Activated T-helper 1 cell treated with anti-CD3 and anti-CD28 coated beads, Interleukin-12 subunit alpha, Interleukin-12 subunit beta, Interleukin-2, Interleukin-4 antibody, amounts not matched to agents 30 ng/mL and 10 ng/mL and 1 ng/mL, durations not matched to agents 14 hours and 24 hours and 36 hours (primary cell): ENCODE measurements around the gene VASH1. TPM values are rescaled to one million over a fixed set of nuclear protein-coding genes. Genes with fewer than 3 reads are reported as not detected.
"Not testable (repeated sequence)": the region's sequence is repeated elsewhere in the genome, so short reads cannot be mapped to it uniquely, and the experiment has no call there.

Experiments
- DNase-seq: peaks from one replicate; pipeline ENCODE4 v3.0.0; 2021; ENCODE audit warnings: low spot score
- H3K27ac Mint-ChIP-seq: one replicate; pipeline ENCODE4 v1.8.0; 2021; ENCODE audit warnings: mild to moderate bottlenecking, mixed read lengths
- H3K27me3 Mint-ChIP-seq: one replicate; pipeline ENCODE4 v1.8.0; 2022; ENCODE audit warnings: mild to moderate bottlenecking, moderate library complexity, mixed read lengths; ENCODE audit not compliant: insufficient read depth
- H3K36me3 Mint-ChIP-seq: one replicate; pipeline ENCODE4 v1.8.0; 2021; ENCODE audit warnings: low read depth, mixed read lengths
- H3K4me1 Mint-ChIP-seq: one replicate; pipeline ENCODE4 v1.8.0; 2021; ENCODE audit warnings: low read depth, mixed read lengths
- H3K4me3 Mint-ChIP-seq: one replicate; pipeline ENCODE4 v1.8.0; 2021; ENCODE audit warnings: mild to moderate bottlenecking, moderate library complexity, mixed read lengths
- H3K9me3 Mint-ChIP-seq: one replicate; pipeline ENCODE4 v1.8.0; 2021; ENCODE audit warnings: mixed read lengths
- intact Hi-C: fragments of 100-400 bp; cut with micrococcal nuclease; formaldehyde crosslinking; loops from one replicate; pipeline ENCODE4 v1.15.1; 2024
- total RNA-seq: library from RNA; stranded (reverse); gene quantifications from 2 replicates; pipeline ENCODE4 v1.2.3, GENCODE V29; 2022

VASH1 gene
- 6.1 and 7.1 TPM in 2 replicates for total RNA-seq

DNA sequence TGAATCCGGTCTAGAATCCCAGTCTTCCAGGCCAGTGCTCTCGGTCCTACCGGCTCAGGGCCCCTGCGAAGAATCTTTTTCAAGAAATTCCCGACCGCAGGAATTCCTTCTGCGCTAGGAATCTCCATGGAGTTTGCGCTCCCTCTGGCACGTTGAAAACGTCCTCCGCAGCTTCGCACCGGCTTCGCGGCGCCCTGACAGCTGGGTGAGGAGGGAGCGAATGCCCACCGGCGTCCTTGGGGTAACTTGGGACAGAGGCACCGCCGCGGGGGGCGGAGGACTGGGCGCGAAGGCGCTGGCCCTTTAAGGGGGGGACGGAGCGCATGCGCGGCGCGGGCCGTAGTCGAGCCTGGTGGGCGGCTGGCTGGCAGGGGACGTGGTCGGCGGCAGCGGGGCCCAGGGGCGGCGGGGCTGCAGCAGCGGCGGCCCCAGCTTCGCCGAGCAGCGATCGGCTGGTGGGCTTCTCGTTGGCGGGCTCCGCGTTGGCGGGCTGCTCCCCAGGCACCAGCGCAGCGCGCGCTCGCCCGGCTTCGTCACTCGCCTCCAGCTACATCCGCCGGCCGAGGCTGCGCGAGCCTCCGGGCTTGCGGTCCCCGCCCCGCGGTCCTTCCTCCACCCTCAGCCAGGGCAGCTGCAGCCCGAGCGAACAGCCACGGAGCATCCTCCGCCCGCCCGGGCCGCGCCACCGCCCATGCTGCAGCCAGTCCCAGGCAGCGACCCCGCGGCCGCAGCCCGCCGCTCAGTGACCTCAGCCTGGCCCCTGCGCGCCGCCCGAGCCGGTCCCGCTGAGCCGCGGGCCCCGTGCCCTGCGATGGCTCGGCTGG, at the start of gene VASH1:
Gene VASH1, plus strand, starts transcription at position 333 of the 824 bp plus-strand sequence. CDS start 1,354 bp downstream, outside the sequence.
- H3K4me1 Mint-ChIP-seq: peaks cover 24% of the 10 kb centered on the region
- peak within 1 kb of the TSS; percentile 82 for H3K4me3 Mint-ChIP-seq
- no peak within 1 kb of the TSS for H3K27ac Mint-ChIP-seq
- DNase-seq: peak; percentile 56
- no peaks in the 10 kb centered on the region for H3K9me3 Mint-ChIP-seq
- peaks cover 59% of the 10 kb centered on the region for H3K27me3 Mint-ChIP-seq
- intact Hi-C loops: loop anchor here (1.0 to 10.0 kb wide), 3 partner anchors 51 to 609 kb away; partner anchors contain the start of genes ANGEL1 and GPATCH2L
- H3K36me3 Mint-ChIP-seq: no peaks in the 10 kb centered on the region

DNA sequence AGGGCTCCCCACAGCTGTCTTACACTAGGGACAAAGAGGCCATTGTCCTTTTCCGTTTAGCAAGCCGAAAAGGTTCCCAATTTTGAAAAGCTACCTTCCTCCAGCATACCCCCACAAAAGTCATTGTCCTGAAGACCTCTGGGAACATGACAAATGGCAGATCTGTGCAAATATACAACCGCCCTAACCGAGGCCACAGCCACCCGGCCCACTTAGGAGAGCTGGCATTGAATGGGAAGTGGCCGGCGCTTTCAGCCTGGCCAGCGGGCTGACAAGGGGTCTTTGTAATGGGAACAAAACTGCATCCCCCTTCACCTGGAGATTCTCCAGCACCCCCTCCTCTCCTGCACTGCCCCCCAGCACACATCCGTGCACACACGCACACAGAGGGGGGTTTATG, 48.1 kb upstream of the VASH1 start:
- intact Hi-C loops: no loop called here
- H3K4me3 Mint-ChIP-seq: no peak overlapping the region
- H3K4me1 Mint-ChIP-seq: no peaks in the 10 kb centered on the region
- no peaks in the 10 kb centered on the region for H3K36me3 Mint-ChIP-seq
- peaks cover 18% of the 10 kb centered on the region for H3K27me3 Mint-ChIP-seq
- no peak for DNase-seq
- no peak overlapping the region for H3K27ac Mint-ChIP-seq
- H3K9me3 Mint-ChIP-seq: no peaks in the 10 kb centered on the region

DNA sequence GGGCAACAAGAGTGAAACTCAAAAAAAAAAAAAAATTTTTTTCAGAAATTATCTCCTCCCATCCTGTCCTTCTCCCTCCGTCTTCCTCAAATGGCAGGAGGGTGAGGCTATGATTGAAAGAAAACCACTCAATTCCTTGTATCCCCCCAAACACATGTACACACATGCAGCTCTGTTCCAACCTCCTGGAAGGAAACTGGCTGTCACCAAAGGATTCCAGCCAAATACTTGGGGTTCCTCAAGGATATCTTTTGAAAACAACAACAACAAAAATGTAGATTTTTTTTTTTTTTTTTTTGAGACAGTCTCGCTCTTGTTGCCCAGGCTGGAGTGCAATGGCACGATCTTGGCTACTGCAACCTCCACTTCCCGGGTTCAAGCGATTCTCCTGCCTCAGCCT, 46.8 kb upstream of the VASH1 start:
- Mint-ChIP-seq H3K27ac (no peak overlapping the region), H3K4me1 (no peaks in the 10 kb centered on the region), H3K4me3 (no peak overlapping the region), H3K27me3 (peaks cover 18% of the 10 kb centered on the region), H3K36me3 (no peaks in the 10 kb centered on the region), H3K9me3 (no peaks in the 10 kb centered on the region)
- intact Hi-C loops: no loop called here
- no peak for DNase-seq

DNA sequence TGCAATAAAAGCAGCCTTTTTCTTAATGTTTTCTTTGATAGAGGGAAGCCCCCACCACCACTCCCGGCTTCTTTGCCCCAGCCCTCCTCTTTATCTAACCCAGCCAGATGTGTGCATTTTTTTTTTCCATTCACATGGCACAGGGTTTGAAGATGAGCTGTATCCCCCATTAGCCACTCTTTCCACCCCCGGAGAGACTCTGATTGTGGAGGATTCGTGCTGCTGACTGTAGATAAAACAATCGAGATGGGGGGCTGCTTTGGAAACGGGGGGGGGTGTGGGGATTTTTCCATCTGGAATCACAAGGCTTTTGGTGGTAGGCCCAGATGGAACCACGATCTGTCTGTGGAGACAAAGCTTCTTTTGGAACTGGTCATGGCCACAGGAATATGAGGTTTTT, 46.2 kb upstream of the VASH1 start:
- intact Hi-C loops: no loop called here

DNA sequence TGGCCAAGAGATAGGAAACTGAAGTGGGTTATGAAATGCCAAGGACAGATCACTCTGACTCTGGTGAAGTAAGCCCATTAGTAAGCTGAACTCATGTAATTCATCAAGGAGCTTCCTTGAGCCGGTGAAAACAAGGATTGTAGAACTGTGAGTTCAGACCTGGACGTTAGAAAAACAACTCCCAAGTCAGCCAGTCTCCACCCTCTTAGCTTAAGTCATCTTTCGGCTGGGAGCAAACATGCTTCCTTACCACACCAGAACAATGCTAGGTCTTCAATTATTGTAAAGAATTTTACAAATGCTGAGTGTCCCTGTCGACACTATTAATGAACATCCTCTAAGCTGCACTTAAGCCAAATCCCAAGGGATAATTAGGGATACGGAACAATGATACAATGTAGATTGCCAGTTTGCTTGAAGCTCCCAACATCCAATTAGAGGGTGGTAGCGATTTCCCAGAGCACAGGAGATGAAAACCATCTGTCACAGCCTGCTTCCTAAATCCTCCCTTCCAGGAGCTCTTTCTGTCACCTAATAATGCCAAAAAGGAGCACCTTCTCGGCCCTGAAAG, 45.7 kb upstream of the VASH1 start:
- no peak for DNase-seq
- no peaks in the 10 kb centered on the region for H3K4me1 Mint-ChIP-seq
- intact Hi-C loops: no loop called here
- no peak overlapping the region for H3K27ac Mint-ChIP-seq
- no peak overlapping the region for H3K4me3 Mint-ChIP-seq
- no peaks in the 10 kb centered on the region for H3K9me3 Mint-ChIP-seq
- H3K36me3 Mint-ChIP-seq: no peaks in the 10 kb centered on the region
- H3K27me3 Mint-ChIP-seq: peaks cover 21% of the 10 kb centered on the region

More for the DNA sequence above, 46.2 kb upstream of the VASH1 start:
- H3K4me1 Mint-ChIP-seq: no peaks in the 10 kb centered on the region
- H3K27ac Mint-ChIP-seq: no peak overlapping the region
- no peaks in the 10 kb centered on the region for H3K36me3 Mint-ChIP-seq
- H3K4me3 Mint-ChIP-seq: no peak overlapping the region
- no peaks in the 10 kb centered on the region for H3K9me3 Mint-ChIP-seq
- peaks cover 19% of the 10 kb centered on the region for H3K27me3 Mint-ChIP-seq
- DNase-seq: no peak

DNA sequence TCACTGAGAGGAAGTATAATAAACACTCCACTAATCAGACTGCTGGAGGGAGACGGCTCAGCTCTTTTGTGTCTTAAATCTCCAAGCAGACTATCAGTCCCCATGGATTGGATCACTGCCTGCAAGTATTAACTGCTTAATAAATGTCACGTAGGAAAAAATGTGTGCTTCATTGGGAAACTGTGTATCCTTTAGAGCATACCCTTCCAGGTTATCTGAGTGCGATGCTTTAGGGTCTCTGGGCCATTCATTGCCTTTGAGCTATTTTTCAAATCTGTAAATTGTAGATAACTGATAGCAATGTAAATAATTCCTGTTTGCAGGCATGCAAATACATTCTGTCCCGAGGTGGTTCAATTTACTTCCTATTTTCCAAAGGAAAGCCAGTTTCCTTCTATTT, 45.0 kb upstream of the VASH1 start:
- H3K36me3 Mint-ChIP-seq: no peaks in the 10 kb centered on the region
- no peak for DNase-seq
- no peaks in the 10 kb centered on the region for H3K4me1 Mint-ChIP-seq
- H3K27me3 Mint-ChIP-seq: peaks cover 16% of the 10 kb centered on the region
- H3K4me3 Mint-ChIP-seq: no peak overlapping the region
- intact Hi-C loops: no loop called here
- H3K9me3 Mint-ChIP-seq: no peaks in the 10 kb centered on the region
- no peak overlapping the region for H3K27ac Mint-ChIP-seq

DNA sequence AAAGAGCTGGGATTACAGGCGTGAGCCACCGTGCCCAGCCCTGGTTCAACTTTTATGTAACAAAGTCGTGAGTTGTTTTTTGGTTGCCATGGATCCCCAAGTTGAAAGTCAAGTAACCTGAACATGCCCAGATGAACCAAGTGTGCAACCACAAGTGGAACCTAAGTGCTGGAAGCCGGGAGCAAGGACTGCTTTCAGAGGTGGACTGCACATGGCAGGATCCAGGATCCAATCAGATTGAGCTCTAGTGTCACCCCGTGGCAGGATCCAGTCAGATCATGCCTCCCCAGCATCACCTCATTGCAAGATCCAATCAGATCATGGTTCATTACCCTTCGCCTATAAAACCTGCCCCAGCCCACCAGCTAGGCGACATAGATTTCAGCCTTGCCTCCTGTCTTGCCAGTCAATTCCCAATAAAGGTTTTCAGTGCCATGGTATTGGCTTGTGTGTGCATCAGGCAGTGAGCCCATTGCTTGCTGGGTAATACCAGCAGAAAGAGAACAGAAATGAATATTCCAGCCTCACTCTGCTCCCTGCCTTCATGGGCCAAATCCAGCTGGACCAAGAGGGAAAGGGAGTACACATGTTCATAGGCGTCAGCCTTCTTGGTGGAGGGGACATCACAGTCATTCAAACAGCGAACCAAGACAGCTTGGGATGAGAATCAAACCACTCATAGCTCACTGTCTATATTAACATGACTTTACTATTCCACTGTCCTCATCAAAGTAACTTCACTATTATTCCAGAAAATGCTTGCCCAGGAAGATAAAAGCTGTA, 43.6 kb upstream of the VASH1 start:
- no peak overlapping the region for H3K4me3 Mint-ChIP-seq
- H3K9me3 Mint-ChIP-seq: no peaks in the 10 kb centered on the region
- H3K36me3 Mint-ChIP-seq: no peaks in the 10 kb centered on the region
- H3K27me3 Mint-ChIP-seq: peaks cover 12% of the 10 kb centered on the region
- DNase-seq: no peak
- no peaks in the 10 kb centered on the region for H3K4me1 Mint-ChIP-seq
- no peak overlapping the region for H3K27ac Mint-ChIP-seq
- intact Hi-C loops: no loop called here

DNA sequence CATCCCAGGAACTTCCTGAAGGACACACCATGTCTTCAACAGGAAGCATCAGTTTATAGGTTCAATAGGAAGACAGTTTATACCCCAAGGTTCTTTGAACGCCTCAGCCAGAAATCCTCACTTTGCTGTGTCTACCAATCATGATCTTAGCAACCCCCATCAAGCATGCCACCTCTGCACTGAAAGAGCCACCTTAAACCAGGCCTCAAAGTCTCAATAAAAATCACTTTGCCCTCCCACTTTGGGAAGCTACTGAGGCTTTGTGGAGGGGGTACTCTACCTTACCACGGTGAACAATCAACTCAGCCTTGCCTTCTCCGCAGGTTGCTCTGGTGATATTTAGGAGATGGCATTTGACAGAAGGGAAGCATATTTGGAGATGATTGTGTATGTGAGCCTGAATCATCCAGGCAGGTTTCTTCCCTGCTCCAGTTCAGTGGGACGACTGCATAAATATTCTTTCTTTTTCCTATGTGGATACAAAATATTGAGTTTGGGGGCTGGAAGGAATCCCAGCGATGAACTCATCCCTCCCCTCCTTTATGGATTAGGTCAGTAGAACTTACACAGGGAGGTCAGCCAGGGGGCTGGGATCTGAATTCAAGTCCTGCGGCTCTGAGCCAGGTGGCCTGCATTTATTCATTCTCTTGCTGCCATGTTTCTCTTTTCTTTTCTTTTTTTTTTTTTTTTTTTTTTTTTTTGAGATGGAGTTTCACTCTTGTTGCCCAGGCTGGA, 42.8 kb upstream of the VASH1 start:
- no peak for DNase-seq
- H3K36me3 Mint-ChIP-seq: no peaks in the 10 kb centered on the region
- H3K4me1 Mint-ChIP-seq: no peaks in the 10 kb centered on the region
- H3K9me3 Mint-ChIP-seq: no peaks in the 10 kb centered on the region
- intact Hi-C loops: no loop called here
- H3K4me3 Mint-ChIP-seq: no peak overlapping the region
- peaks cover 15% of the 10 kb centered on the region for H3K27me3 Mint-ChIP-seq
- H3K27ac Mint-ChIP-seq: no peak overlapping the region

DNA sequence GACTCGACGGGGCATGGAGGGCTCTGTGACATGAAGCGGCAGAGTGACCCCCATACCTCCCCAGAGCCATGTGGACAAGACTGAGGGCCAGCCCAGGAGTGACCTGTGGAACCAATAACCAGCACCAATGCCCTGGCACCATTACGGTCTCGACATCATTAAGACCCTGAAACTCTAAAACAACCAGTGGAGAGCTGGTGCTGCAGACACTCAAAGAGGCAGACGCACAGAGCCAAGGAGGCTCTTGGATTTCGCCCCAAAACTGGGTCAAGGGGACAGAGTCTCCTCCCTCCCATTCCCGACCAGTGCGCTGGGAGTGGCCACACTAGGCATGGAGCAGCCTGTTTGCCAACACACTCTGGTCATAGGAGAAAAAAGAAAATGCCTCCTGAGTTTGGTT, 41.6 kb upstream of the VASH1 start:
- Mint-ChIP-seq H3K4me1 (no peaks in the 10 kb centered on the region), H3K27ac (no peak overlapping the region), H3K4me3 (no peak overlapping the region), H3K36me3 (no peaks in the 10 kb centered on the region), H3K27me3 (peaks cover 12% of the 10 kb centered on the region), H3K9me3 (no peaks in the 10 kb centered on the region)
- intact Hi-C loops: no loop called here
- no peak for DNase-seq

DNA sequence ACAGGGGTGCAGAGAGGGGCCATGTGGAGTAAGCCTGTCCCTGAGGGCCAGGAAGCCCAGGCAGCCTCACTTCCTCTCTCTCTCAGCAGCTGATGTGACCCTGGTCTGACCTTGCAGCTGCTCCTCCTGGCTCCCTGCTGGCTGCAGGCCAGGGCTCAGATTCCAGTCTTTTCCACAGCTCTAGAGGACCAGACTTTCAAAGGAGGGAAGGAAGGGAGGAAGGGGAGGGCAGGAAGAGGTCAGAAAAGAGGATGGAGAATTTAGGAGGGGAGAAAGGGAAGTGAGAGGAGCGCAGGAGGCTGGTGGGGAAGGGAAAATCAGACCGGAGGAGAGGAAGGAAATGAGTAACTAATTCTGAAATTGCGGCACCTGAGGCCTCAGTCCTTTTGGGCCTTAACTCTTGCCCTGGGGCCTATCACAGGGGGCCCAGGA, 40.9 kb upstream of the VASH1 start:
- Mint-ChIP-seq H3K27ac (no peak overlapping the region), H3K4me1 (no peaks in the 10 kb centered on the region), H3K27me3 (peaks cover 9% of the 10 kb centered on the region), H3K4me3 (no peak overlapping the region), H3K9me3 (no peaks in the 10 kb centered on the region), H3K36me3 (no peaks in the 10 kb centered on the region)
- DNase-seq: no peak
- intact Hi-C loops: no loop called here

DNA sequence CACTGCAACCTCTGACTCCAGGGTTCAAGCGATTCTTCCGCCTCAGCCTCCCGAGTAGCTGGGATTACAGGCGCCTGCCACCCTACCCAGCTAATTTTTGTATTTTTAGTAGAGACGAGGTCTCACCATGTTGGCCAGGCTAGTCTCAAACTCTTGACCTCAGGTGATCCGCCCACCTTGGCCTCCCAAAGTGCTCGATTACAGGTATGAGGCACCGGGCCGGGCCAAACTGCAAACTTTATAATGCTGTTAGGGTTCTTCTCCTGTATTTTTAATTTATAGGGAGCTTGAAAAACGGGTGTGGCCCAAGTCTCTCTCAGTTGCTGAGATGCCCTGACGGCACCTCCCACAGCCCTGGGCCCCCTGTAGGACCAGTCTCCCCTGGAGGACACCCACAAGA, 39.8 kb upstream of the VASH1 start:
- H3K9me3 Mint-ChIP-seq, DNase-seq, H3K4me1 Mint-ChIP-seq, intact Hi-C loops, H3K27ac Mint-ChIP-seq, H3K27me3 Mint-ChIP-seq, H3K36me3 Mint-ChIP-seq, H3K4me3 Mint-ChIP-seq: not testable (repeated sequence)

DNA sequence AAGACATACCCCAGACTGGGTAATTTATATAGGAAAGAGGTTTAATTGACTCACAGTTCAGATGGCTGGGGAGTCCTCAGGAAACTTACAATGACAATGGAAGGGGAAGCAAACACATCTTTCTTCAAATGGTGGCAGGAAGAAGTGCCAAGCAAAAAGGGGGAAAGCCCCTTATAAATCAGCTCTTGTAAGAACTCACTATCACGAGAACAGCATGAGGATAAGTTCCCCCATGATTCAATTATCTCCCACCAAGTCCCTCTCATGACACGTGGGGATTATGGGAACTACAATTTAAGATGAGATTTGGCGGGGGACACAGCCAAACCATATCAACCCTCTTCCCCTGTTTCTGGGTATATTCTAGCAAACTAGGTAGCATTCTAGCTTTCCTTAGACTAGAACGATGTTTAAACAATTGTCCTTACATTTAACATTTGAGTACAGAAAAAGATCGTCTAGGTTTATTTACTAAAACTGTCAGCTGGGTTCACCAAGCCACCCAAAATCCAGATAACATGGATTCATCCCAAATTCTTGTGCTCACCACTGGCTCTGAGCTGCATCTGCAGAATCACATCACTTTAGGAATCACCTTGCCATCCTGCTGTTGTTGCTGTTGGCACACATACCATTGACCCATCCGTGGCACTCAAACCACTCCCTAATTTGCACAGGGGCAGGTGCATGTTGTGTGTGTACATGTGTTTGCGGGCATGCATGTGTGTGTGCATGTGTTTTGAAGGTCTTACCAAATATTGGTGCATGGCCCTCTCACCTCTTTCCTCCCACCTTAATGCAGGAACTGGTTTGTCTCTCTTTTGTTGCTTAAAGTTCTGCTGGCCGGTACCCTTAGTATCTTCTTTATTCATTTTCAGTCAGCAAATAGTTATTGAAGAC, 36.4 kb upstream of the VASH1 start:
- no peak overlapping the region for H3K27ac Mint-ChIP-seq
- DNase-seq: no peak
- H3K4me3 Mint-ChIP-seq: no peak overlapping the region
- H3K36me3 Mint-ChIP-seq: no peaks in the 10 kb centered on the region
- H3K9me3 Mint-ChIP-seq: no peaks in the 10 kb centered on the region
- H3K4me1 Mint-ChIP-seq: no peaks in the 10 kb centered on the region
- intact Hi-C loops: no loop called here
- peaks cover 14% of the 10 kb centered on the region for H3K27me3 Mint-ChIP-seq
